HEK293 (cell line): ENCODE results near the gene POSTN.

Experiments used
- CTCF ChIA-PET: fragments of 350-600 bp; formaldehyde crosslinking; extraction: SDS; loops from one replicate; lab custom pipeline; 2021; ENCODE audit warnings: antibody characterized with exemption; lab: Yijun Ruan, JAX
- POLR2A ChIA-PET: fragments of 300-600 bp; formaldehyde crosslinking; extraction: SDS; loops from one replicate; lab custom pipeline; 2020; ENCODE audit warnings: antibody characterized with exemption, inconsistent platforms; lab: Yijun Ruan, JAX
- H3K27ac ChIP-seq: fragments of 200-500 bp; sonication (Bioruptor generic); 2 replicates; pipeline ENCODE4 v1.5.1; 2014; ENCODE audit warnings: low read depth, low read length, control low read depth, inconsistent platforms; ENCODE audit errors: extremely low read depth
- H3K36me3 ChIP-seq, 2 experiments: fragments of 200-500 bp in 1 of 2; sonication (Bioruptor generic) in 1 of 2; 1 replicate in 1 of 2; 2 replicates in 1 of 2; pipeline ENCODE4 v1.5.1; 2014 to 2017; ENCODE audit warnings: inconsistent platforms in 2 of 2, low read length in 2 of 2; ENCODE audit not compliant: control insufficient read depth in 2 of 2, insufficient read depth in 1 of 2
- H3K4me1 ChIP-seq: fragments of 200-500 bp; sonication (Bioruptor generic); 2 replicates; pipeline ENCODE4 v1.5.1; 2014; ENCODE audit warnings: mild to moderate bottlenecking, low read length, inconsistent platforms; ENCODE audit not compliant: control insufficient read depth, insufficient read depth
- H3K4me3 ChIP-seq: 2 replicates; pipeline ENCODE4 v1.5.1; 2011; ENCODE audit warnings: low read depth, mild to moderate bottlenecking, control low read depth, low read length, moderate library complexity
- H3K9me3 ChIP-seq: fragments of 200-500 bp; sonication (Bioruptor generic); 2 replicates; pipeline ENCODE4 v1.5.1; 2014; ENCODE audit warnings: low read depth, low read length, inconsistent platforms; ENCODE audit not compliant: control insufficient read depth, insufficient read depth
- BCL11A ChIP-seq: fragments of 450-650 bp; formaldehyde crosslinking; IDR thresholded peaks from 2 replicates; pipeline ENCODE4 v1.5.1; 2016; ENCODE audit warnings: low read depth, missing biosample characterization, missing genetic modification characterization
- EGR2 ChIP-seq: fragments of 450-650 bp; formaldehyde crosslinking; IDR thresholded peaks from 2 replicates; pipeline ENCODE4 v1.5.1; 2016; ENCODE audit warnings: low read depth, missing biosample characterization, missing genetic modification characterization
- OVOL3 ChIP-seq: fragments of 450-650 bp; formaldehyde crosslinking; IDR thresholded peaks from 2 replicates; pipeline ENCODE4 v1.5.1; 2016; ENCODE audit warnings: missing biosample characterization, missing genetic modification characterization
- PRDM2 ChIP-seq: fragments of 450-650 bp; formaldehyde crosslinking; IDR thresholded peaks from 2 replicates; pipeline ENCODE4 v1.5.1; 2016; ENCODE audit warnings: missing biosample characterization, missing genetic modification characterization, borderline replicate concordance
- ZNF140 ChIP-seq: fragments of 450-650 bp; formaldehyde crosslinking; IDR thresholded peaks from 2 replicates; pipeline ENCODE4 v1.5.1; 2016; ENCODE audit warnings: missing biosample characterization, missing genetic modification characterization
- ZNF174 ChIP-seq: fragments of 450-650 bp; formaldehyde crosslinking; IDR thresholded peaks from 2 replicates; pipeline ENCODE4 v1.5.0; 2017; ENCODE audit warnings: missing biosample characterization, mild to moderate bottlenecking, missing genetic modification characterization
- ZNF202 ChIP-seq: fragments of 450-650 bp; formaldehyde crosslinking; IDR thresholded peaks from 2 replicates; pipeline ENCODE4 v1.5.1; 2016; ENCODE audit warnings: missing biosample characterization, missing genetic modification characterization, borderline replicate concordance
- ZNF248 ChIP-seq: fragments of 450-650 bp; formaldehyde crosslinking; IDR thresholded peaks from 2 replicates; pipeline ENCODE4 v1.5.1; 2017; ENCODE audit warnings: missing biosample characterization, missing genetic modification characterization
- ZNF274 ChIP-seq, 2 experiments: fragments of 200-500 bp in 1 of 2; fragments of 450-650 bp in 1 of 2; sonication (Bioruptor generic) in 1 of 2; formaldehyde crosslinking in 1 of 2; IDR thresholded peaks; 2 replicates each; pipeline versions ENCODE4 v1.5.1 to v1.6.1; 2014 to 2016; ENCODE audit warnings: borderline replicate concordance in 1 of 2, inconsistent platforms in 1 of 2, low read length in 1 of 2, missing biosample characterization in 1 of 2, missing genetic modification characterization in 1 of 2
- ZNF391 ChIP-seq: fragments of 450-650 bp; formaldehyde crosslinking; IDR thresholded peaks from 2 replicates; pipeline ENCODE4 v1.5.1; 2016; ENCODE audit warnings: low read depth, missing biosample characterization, missing genetic modification characterization, borderline replicate concordance
- ZNF394 ChIP-seq: fragments of 450-650 bp; formaldehyde crosslinking; IDR thresholded peaks from 2 replicates; pipeline ENCODE4 v1.5.1; 2016; ENCODE audit warnings: missing biosample characterization, missing genetic modification characterization, mild to moderate bottlenecking, moderate library complexity, borderline replicate concordance
- ZNF692 ChIP-seq: fragments of 450-650 bp; formaldehyde crosslinking; IDR thresholded peaks from 2 replicates; pipeline ENCODE4 v1.5.1; 2016; ENCODE audit warnings: missing biosample characterization, missing genetic modification characterization
- ZNF701 ChIP-seq: fragments of 450-650 bp; formaldehyde crosslinking; IDR thresholded peaks from 2 replicates; pipeline ENCODE4 v1.5.1; 2016; ENCODE audit warnings: missing biosample characterization, missing genetic modification characterization
- ZNF785 ChIP-seq: fragments of 450-650 bp; formaldehyde crosslinking; IDR thresholded peaks from 2 replicates; pipeline ENCODE4 v1.5.1; 2016; ENCODE audit warnings: missing biosample characterization, missing genetic modification characterization
- ZSCAN23 ChIP-seq: fragments of 450-650 bp; formaldehyde crosslinking; IDR thresholded peaks from 2 replicates; pipeline ENCODE4 v1.5.1; 2016; ENCODE audit warnings: missing biosample characterization, missing genetic modification characterization
- TF ChIP-seq, protein P1 (sequence below): fragments of 450-650 bp; formaldehyde crosslinking; IDR thresholded peaks from 2 replicates; pipeline ENCODE4 v1.5.1; 2016; ENCODE audit warnings: missing biosample characterization, missing genetic modification characterization
- TF ChIP-seq, protein P2 (sequence below): fragments of 450-650 bp; formaldehyde crosslinking; IDR thresholded peaks from 2 replicates; pipeline ENCODE4 v1.5.1; 2016; ENCODE audit warnings: missing biosample characterization, missing genetic modification characterization
- TF ChIP-seq, protein P3 (sequence below): fragments of 450-650 bp; formaldehyde crosslinking; IDR thresholded peaks from 2 replicates; pipeline ENCODE4 v1.5.1; 2017; ENCODE audit warnings: missing biosample characterization, missing genetic modification characterization

POSTN gene

GRCh38 chr13:37595162-37595561 lies 3.4 kb downstream of the POSTN start:
- Histone ChIP-seq H3K4me1 (no peaks in the 10 kb centered on the region; the same call in 1 of the 2 replicates), H3K9me3 (no peaks in the 10 kb centered on the region), H3K36me3 (no peaks in the 10 kb centered on the region), H3K4me3 (no peak overlapping the region), H3K27ac (no peak overlapping the region)
- ChIA-PET POLR2A (no interaction called here), CTCF (interaction anchor here (0.6 kb wide), 1 partner anchor 16 kb away, joined by 3 read pairs; no protein-coding TSS in a partner anchor)
- TF ChIP-seq ZNF785 (no peak), ZNF248 (tag by site-specific recombination) (no peak), ZNF701 (tag by site-specific recombination) (no peak), ZNF274 (IDR thresholded peaks at IDR 0.05; ENCODE audit: low read length) (no peak), ZNF274 (tag by site-specific recombination; IDR thresholded peaks at IDR 0.05; ENCODE audit: borderline replicate concordance) (no peak), EGR2 (tag by site-specific recombination) (no peak), PRDM2 (no peak), ZNF394 (tag by site-specific recombination) (no peak), ZNF174 (tag by site-specific recombination) (no peak), ZNF202 (tag by site-specific recombination) (no peak), ZNF391 (tag by site-specific recombination) (no peak), ZNF692 (tag by site-specific recombination) (no peak), ZSCAN23 (tag by site-specific recombination) (no peak), ZNF140 (tag by site-specific recombination) (no peak), OVOL3 (tag by site-specific recombination) (no peak), BCL11A (tag by site-specific recombination) (no peak)
- TF ChIP-seq, protein P1, sequence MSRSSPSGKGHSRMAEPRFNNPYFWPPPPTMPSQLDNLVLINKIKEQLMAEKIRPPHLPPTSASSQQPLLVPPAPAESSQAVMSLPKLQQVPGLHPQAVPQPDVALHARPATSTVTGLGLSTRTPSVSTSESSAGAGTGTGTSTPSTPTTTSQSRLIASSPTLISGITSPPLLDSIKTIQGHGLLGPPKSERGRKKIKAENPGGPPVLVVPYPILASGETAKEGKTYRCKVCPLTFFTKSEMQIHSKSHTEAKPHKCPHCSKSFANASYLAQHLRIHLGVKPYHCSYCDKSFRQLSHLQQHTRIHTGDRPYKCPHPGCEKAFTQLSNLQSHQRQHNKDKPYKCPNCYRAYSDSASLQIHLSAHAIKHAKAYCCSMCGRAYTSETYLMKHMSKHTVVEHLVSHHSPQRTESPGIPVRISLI (tag by site-specific recombination): no peak
- TF ChIP-seq, protein P2, sequence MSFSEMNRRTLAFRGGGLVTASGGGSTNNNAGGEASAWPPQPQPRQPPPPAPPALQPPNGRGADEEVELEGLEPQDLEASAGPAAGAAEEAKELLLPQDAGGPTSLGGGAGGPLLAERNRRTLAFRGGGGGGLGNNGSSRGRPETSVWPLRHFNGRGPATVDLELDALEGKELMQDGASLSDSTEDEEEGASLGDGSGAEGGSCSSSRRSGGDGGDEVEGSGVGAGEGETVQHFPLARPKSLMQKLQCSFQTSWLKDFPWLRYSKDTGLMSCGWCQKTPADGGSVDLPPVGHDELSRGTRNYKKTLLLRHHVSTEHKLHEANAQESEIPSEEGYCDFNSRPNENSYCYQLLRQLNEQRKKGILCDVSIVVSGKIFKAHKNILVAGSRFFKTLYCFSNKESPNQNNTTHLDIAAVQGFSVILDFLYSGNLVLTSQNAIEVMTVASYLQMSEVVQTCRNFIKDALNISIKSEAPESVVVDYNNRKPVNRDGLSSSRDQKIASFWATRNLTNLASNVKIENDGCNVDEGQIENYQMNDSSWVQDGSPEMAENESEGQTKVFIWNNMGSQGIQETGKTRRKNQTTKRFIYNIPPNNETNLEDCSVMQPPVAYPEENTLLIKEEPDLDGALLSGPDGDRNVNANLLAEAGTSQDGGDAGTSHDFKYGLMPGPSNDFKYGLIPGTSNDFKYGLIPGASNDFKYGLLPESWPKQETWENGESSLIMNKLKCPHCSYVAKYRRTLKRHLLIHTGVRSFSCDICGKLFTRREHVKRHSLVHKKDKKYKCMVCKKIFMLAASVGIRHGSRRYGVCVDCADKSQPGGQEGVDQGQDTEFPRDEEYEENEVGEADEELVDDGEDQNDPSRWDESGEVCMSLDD (tag by site-specific recombination): no peak
- TF ChIP-seq, protein P3, sequence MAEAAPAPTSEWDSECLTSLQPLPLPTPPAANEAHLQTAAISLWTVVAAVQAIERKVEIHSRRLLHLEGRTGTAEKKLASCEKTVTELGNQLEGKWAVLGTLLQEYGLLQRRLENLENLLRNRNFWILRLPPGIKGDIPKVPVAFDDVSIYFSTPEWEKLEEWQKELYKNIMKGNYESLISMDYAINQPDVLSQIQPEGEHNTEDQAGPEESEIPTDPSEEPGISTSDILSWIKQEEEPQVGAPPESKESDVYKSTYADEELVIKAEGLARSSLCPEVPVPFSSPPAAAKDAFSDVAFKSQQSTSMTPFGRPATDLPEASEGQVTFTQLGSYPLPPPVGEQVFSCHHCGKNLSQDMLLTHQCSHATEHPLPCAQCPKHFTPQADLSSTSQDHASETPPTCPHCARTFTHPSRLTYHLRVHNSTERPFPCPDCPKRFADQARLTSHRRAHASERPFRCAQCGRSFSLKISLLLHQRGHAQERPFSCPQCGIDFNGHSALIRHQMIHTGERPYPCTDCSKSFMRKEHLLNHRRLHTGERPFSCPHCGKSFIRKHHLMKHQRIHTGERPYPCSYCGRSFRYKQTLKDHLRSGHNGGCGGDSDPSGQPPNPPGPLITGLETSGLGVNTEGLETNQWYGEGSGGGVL: no peak
